ENCODE measurements around the gene LRRC43. TPM values are rescaled to one million over a fixed set of nuclear protein-coding genes. Genes with fewer than 3 reads are reported as not detected.

The LRRC43 gene
- total and polyA plus RNA-seq, 10 of the 15 experiments (the other 5 are each of a cell fraction or from before 2014, with no cell fraction given) = 0.23 TPM; not detected in 9

DNA sequence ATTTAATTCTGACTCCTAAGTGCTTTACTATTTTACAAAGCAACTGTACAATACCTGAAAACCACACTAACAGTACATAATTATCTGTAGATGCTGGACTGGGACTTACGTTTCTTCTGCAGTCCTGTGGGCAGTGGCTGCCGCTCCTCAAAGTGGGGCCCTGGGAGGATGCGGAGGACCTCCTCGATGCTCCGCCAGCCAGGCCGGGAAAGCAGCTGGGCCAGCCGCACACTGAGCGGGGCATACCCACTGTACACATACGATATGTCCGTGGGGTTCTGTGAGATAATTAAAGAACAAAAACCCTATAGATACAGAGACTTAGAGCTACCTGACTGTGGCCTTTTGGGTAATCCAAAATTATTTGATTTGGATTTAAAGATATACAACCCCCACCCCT, 49.8 kb downstream of the LRRC43 start (continued):
- TF ChIP-seq, protein P1, sequence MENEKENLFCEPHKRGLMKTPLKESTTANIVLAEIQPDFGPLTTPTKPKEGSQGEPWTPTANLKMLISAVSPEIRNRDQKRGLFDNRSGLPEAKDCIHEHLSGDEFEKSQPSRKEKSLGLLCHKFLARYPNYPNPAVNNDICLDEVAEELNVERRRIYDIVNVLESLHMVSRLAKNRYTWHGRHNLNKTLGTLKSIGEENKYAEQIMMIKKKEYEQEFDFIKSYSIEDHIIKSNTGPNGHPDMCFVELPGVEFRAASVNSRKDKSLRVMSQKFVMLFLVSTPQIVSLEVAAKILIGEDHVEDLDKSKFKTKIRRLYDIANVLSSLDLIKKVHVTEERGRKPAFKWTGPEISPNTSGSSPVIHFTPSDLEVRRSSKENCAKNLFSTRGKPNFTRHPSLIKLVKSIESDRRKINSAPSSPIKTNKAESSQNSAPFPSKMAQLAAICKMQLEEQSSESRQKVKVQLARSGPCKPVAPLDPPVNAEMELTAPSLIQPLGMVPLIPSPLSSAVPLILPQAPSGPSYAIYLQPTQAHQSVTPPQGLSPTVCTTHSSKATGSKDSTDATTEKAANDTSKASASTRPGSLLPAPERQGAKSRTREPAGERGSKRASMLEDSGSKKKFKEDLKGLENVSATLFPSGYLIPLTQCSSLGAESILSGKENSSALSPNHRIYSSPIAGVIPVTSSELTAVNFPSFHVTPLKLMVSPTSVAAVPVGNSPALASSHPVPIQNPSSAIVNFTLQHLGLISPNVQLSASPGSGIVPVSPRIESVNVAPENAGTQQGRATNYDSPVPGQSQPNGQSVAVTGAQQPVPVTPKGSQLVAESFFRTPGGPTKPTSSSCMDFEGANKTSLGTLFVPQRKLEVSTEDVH (IDR thresholded peaks at IDR 0.05; ENCODE audit: low read depth, partially characterized antibody) = no peak
- no peak for TF ChIP-seq HDAC2 (IDR thresholded peaks at IDR 0.05)
- TF ChIP-seq, protein P2, sequence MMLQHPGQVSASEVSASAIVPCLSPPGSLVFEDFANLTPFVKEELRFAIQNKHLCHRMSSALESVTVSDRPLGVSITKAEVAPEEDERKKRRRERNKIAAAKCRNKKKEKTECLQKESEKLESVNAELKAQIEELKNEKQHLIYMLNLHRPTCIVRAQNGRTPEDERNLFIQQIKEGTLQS (IDR thresholded peaks at IDR 0.05; ENCODE audit: borderline replicate concordance, extremely low read depth, low read depth, low read length) = no peak
- TF ChIP-seq BMI1 (IDR thresholded peaks at IDR 0.05; ENCODE audit: borderline replicate concordance) = no peak
- TF ChIP-seq RB1 (IDR thresholded peaks at IDR 0.05; ENCODE audit: borderline replicate concordance) = no peak
- TF ChIP-seq, protein P3, sequence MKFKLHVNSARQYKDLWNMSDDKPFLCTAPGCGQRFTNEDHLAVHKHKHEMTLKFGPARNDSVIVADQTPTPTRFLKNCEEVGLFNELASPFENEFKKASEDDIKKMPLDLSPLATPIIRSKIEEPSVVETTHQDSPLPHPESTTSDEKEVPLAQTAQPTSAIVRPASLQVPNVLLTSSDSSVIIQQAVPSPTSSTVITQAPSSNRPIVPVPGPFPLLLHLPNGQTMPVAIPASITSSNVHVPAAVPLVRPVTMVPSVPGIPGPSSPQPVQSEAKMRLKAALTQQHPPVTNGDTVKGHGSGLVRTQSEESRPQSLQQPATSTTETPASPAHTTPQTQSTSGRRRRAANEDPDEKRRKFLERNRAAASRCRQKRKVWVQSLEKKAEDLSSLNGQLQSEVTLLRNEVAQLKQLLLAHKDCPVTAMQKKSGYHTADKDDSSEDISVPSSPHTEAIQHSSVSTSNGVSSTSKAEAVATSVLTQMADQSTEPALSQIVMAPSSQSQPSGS (IDR thresholded peaks at IDR 0.05; ENCODE audit: low read length) = no peak
- TF ChIP-seq, protein P4, sequence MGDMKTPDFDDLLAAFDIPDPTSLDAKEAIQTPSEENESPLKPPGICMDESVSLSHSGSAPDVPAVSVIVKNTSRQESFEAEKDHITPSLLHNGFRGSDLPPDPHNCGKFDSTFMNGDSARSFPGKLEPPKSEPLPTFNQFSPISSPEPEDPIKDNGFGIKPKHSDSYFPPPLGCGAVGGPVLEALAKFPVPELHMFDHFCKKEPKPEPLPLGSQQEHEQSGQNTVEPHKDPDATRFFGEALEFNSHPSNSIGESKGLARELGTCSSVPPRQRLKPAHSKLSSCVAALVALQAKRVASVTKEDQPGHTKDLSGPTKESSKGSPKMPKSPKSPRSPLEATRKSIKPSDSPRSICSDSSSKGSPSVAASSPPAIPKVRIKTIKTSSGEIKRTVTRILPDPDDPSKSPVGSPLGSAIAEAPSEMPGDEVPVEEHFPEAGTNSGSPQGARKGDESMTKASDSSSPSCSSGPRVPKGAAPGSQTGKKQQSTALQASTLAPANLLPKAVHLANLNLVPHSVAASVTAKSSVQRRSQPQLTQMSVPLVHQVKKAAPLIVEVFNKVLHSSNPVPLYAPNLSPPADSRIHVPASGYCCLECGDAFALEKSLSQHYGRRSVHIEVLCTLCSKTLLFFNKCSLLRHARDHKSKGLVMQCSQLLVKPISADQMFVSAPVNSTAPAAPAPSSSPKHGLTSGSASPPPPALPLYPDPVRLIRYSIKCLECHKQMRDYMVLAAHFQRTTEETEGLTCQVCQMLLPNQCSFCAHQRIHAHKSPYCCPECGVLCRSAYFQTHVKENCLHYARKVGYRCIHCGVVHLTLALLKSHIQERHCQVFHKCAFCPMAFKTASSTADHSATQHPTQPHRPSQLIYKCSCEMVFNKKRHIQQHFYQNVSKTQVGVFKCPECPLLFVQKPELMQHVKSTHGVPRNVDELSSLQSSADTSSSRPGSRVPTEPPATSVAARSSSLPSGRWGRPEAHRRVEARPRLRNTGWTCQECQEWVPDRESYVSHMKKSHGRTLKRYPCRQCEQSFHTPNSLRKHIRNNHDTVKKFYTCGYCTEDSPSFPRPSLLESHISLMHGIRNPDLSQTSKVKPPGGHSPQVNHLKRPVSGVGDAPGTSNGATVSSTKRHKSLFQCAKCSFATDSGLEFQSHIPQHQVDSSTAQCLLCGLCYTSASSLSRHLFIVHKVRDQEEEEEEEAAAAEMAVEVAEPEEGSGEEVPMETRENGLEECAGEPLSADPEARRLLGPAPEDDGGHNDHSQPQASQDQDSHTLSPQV (IDR thresholded peaks at IDR 0.05) = no peak

All from GM12878 (cell line).